HG03378 (cell line): ENCODE measurements around the gene ANO10.
A peak's percentile ranks its signal among the peaks of the same experiment; 100 is the strongest.
"Not testable (repeated sequence)": the region's sequence is repeated elsewhere in the genome, so short reads cannot be mapped to it uniquely, and the experiment has no call there.

Experiments
- ATAC-seq: cut with Tn5 transposase; IDR thresholded peaks from one replicate; pipeline ENCODE4 v1.9.1; 2021; ENCODE audit warnings: mild to moderate bottlenecking, moderate library complexity; ENCODE audit not compliant: unreplicated experiment

Gene ANO10, protein sequence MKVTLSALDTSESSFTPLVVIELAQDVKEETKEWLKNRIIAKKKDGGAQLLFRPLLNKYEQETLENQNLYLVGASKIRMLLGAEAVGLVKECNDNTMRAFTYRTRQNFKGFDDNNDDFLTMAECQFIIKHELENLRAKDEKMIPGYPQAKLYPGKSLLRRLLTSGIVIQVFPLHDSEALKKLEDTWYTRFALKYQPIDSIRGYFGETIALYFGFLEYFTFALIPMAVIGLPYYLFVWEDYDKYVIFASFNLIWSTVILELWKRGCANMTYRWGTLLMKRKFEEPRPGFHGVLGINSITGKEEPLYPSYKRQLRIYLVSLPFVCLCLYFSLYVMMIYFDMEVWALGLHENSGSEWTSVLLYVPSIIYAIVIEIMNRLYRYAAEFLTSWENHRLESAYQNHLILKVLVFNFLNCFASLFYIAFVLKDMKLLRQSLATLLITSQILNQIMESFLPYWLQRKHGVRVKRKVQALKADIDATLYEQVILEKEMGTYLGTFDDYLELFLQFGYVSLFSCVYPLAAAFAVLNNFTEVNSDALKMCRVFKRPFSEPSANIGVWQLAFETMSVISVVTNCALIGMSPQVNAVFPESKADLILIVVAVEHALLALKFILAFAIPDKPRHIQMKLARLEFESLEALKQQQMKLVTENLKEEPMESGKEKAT

GRCh38 chr3:43621656-43622432 lies at the start of gene ANO10:
Gene ANO10, minus strand, starts transcription at chr3:43622011. Its CDS starts 16,159 bp downstream, at chr3:43605852.
- ATAC-seq = peak; percentile 92

GRCh38 chr3:43670635-43671522 lies 49.1 kb upstream of the ANO10 start:
- no peak for ATAC-seq

- not testable (repeated sequence) for ATAC-seq
These were observed 43.2 kb upstream of the ANO10 start for GRCh38 chr3:43665011-43665410.

- not testable (repeated sequence) for ATAC-seq
These were observed 39.6 kb upstream of the ANO10 start for GRCh38 chr3:43661376-43661775.

DNA sequence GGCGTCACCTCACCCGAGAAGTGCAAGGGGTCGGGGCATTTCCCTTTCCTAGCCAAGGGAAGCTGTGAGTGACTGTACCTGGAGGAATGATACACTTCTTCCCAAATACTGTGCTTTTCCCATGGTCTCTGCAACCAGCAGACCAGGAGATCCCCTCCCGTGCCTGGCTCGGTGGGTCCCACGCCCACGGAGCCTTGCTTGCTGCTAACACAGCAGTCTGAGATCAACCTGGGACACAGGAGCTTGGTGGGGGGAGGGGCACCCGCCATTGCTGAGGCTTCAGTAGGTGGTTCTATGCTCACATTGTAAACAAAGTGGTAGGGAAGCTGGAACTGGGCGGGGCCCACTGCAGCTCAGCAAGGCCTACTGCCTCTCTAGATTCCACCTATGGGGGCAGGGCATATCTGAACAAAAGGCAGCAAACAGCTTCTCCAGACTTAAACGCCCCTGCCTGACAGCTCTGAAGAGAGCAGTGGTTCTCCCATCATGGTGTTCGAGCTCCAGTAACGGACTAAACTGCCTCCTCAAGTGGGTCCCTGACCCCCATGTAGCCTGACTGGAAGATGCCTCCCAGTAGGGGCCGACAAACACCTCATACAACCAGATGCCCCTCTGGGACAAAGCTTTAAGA lies 37.6 kb upstream of the ANO10 start:
- ATAC-seq = no peak

DNA sequence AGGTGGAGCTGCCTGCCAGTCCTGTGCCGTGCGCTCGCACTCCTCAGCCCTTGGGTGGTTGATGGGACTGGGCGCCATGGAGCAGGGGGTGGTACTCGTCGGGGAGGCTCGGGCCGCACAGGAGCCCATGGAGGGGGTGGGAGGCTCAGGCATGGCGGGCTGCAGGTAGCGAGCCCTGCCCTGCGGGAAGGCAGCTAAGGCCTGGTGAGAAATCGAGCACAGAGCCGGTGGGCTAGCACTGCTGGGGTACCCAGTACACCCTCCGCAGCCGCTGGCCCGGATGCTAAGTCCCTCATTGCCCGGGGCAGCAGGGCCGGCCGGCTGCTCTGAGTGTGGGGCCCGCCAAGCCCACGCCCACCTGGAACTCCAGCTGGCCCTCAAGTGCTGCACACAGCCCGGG lies 34.6 kb upstream of the ANO10 start:
- ATAC-seq = not testable (repeated sequence)

- ATAC-seq = no peak
These were observed 28.5 kb upstream of the ANO10 start for GRCh38 chr3:43650345-43650744.

GRCh38 chr3:43649365-43649968 lies 27.7 kb upstream of the ANO10 start:
- ATAC-seq = no peak

GRCh38 chr3:43648957-43649356 lies 27.1 kb upstream of the ANO10 start:
- no peak for ATAC-seq

DNA sequence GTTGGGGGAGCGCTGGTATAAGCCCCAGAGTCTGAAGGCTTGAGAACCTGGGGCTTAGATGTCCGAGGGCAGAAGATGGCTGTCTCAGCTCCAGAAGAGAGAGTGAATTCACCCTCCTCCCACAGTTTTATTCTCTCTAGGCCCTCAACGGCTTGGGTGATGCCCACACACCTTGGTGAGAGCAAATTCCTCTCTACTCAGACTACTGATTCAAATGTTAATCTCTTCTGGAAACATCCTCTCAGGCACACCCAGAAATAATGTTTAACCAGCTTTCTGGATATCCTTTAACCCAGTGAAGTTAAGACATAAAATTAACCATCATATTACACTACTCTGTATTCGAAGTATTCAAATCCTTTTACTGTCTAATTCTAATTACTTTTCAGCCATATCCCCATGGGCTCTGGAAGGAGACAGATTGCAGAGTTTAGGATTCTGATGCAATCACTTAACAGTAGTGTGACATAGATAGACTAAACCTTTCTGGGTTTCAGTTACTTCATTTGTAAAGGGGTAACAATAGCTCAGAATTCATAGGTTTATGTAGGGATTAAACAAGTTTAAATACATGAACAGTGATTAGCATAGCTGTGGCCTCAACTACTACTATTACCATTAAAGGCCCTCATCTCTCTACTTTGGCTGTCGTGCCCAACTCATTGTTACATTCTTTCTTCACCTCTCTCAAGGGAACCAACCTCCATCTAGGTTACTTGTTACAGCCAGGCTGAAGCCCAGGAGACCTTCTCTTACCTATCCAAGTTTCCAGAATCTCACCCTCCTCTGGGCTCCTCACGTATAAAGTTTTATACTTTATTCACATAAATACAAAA lies 25.7 kb upstream of the ANO10 start:
- no peak for ATAC-seq

GRCh38 chr3:43644443-43644842 lies 22.6 kb upstream of the ANO10 start:
- no peak for ATAC-seq

DNA sequence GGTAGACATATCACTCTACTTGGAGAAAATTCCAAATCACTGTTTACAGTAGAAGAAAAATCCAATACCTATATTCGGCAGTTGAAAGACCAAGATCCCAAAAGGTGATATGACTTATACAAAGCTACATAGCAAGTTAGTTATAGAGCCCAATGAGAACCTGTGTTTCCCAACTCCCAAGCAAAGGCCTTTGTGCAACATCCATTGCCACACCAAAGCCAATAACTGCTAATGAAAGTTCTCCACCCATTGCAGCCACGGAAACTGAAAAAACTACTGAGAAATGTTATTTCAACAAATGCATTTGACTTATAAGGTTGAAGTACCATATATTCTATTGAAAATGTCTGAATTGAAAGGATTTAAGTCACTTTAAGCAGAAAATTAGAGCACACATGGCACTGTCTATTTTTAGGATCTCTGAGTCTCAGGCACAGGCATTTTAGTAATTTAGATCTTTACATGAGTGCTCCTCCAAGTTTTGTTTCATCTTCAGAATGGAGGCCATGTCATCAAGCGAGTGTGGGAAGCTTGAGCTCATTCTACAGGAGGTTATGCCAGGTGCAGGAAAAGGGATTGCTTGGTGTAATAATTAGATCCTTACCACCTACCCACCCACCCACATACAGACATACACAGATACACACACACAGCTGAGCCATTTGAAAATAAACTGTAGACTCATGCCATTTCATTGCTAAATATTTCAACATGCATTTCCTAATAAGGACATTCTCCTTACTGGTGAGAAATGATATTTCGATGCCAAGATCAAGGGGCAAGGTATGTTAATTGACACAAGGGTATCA lies 19.7 kb upstream of the ANO10 start:
- ATAC-seq = no peak

GRCh38 chr3:43640681-43641080 lies 18.9 kb upstream of the ANO10 start:
- ATAC-seq = no peak

DNA sequence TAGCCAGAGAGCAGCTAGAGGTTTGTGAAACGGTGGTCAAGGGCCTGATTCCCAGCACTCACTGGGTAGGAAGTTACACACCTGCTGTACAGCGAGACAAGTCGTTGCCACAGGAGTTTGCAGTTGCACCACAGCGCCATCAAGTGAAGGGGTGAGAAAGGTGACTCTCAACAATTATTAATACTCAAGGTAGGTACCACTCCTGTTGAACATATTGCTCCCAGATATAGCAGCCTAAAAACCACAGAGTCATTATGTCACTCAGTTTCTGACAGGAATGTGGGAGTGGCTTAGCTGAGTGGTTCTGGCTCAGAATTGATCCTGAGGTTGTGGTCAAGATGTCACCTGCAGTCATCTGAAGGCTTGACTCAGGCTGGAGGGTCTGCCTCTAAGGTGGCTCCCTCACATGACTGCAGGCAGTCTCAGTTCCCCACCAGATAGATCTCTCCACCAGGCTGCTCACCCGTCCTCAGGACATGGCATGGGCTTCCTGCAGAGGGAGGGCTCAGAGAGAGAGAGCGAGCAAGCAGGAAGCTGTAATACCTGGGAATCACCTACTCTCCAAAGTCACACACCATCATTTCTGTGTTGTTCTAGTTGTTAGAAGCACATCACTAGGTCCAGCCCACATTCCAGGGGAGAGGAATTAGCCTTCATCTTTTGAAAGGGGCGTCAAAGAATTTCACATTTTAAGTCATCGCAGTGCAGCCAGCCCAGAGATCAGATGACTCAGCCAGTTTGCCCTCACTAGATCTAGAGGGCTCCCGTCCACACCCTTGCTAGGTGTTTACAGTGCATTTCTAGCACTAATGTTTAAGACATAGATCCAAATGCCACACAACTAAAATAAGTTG lies 17.0 kb upstream of the ANO10 start:
- ATAC-seq = peak; percentile 63

DNA sequence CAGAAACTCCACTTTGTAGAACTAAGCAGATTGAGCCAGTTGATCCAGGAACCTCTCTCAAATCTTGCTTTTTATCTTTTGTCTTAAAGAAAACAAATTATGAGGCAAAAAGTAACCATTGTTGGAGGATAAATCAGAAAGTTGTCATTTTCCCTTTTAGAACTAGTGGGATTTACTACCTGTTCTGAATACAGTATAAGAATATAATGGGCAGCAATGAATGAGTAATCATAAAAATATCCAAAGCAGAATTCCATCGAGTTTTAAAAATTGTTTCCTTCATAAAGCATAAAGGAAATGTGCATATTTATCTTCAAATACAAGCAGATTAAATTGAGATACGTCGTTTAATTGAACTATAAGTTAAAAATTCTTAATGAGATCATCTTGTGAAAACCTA lies 15.9 kb upstream of the ANO10 start:
- no peak for ATAC-seq

DNA sequence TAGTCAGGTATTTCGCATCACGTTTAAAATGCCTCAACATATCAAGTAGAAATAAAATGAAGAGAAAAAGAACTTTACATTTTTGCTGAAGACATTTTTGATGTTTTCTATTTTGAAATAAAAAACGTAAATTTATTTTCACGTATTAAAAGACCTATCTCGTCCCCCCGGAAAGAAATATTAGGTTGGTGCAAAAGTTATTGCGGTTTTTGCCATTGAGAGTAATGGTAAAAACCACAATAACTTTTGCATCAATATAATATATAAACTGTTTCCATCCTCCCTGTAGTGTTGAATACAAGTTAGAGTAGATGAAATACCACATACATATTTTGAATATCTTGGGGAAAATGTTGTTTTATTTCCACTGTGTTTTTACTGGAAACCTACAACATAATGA lies 11.2 kb upstream of the ANO10 start:
- no peak for ATAC-seq

GRCh38 chr3:43632269-43632733 lies 10.5 kb upstream of the ANO10 start:
- no peak for ATAC-seq
